Measurements from ENCODE around the gene PCGF2.

The PCGF2 gene

DNA sequence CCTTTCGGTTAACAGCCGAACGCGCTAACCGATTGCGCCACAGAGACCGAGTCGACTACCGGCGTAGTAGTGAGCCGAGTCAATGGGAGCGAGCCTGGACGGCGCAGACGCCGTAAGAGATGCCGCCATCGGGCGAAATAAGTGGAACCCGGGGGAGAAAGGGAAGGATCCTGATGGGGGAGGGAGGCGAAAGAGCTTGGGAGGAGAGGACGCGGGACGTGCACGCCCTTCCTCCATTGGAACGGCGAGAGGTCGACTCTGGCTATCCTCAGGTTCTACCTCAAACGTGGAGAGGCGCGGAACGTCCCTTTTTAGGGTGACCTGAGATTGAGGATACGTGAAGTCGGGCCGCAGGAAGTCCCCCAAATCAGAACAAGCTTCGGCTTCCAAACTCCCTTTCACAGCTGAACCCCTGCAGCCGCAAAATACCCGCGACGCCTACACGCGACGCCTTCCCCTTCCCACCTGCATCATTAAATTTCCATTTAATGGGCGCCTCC is 3.7 kb upstream of the PCGF2 start:
- DNase-seq (ENCODE audit: low spot score) = peak; percentile 86

DNA sequence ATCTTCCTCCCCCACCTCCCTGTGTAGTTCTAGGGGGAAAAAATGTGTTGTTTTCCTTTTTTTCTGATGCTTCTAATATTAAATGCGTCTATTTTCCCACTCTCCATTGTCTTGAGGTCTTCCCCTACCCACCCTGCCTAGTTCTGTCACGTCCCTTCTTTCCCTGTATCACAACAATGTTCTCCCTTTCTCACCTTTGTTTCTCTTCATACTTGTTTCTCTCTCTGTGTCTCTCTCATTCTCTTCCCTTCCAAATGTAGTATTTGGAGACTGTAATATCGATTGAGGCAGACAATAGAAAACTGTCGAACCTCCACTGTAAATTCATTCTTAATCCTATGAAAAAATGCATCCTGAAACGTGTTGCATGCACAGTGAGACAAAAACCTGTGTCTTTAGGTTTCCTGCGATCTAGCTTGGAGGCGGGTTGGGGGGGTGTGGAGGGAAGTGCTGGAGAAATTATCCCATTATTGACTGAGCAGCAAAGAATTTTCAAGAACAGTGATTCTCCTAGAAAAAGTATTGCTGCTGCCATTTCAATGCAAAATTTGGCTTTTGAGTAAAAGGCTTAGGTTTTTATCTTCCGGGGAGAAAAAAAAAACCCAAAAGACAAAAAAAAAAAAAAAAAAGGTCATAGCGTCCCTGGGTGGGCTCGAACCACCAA is 3.1 kb upstream of the PCGF2 start:
- DNase-seq (ENCODE audit: low spot score) = no peak

DNA sequence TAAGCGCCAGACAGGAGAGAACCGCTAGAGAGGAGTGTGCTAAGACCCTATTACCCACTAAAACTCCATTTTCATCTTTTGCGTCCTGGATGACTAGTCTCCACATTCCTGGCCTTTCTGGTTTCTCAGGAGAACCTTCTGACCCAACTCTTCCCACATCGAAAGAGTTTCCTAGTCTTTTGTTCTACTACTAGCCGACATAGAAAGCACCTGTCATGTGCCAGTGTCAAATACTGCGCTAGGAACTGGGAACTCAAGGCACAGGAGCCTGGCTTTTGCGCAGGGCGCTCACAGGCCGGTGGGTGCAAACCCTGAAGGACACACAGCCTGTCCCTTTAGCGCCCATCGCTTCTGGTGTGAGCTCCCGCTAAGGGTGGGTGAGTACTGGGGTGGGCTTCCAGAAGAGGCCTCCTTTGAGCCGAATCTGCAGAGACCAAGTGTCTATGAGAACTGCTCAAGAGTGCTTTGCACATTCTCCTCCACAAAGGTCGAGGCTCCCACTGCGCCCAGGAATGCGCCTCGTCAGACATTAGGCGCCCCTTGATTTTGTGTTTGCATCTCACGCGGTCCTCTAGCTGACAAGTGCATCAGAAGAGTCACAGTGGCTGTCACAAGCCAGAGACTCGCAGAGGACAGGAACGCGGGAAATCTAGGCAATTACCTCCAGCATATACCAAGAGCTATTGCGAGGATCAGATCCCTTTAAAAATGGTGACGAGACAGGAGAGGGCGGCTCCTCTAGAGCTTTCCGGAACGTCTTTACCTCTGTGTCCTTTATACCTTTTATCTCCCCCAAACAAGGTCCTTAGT is 2.4 kb upstream of the PCGF2 start:
- peak; percentile 66 for DNase-seq (ENCODE audit: low spot score)

DNA sequence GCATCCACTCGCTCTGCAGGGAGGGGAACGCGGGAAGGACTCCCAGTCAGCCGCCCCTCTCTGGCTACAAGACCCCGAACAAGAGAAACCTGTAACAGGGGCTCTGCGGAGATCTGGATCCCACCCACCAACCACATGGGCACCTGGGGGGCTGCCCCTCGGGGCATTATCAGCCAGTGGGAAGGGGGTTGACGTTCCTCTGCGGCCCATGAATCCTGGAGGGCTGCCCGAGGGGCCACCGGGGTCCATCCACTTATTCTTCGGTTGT is 1.8 kb upstream of the PCGF2 start:
- DNase-seq (ENCODE audit: low spot score) = no peak

DNA sequence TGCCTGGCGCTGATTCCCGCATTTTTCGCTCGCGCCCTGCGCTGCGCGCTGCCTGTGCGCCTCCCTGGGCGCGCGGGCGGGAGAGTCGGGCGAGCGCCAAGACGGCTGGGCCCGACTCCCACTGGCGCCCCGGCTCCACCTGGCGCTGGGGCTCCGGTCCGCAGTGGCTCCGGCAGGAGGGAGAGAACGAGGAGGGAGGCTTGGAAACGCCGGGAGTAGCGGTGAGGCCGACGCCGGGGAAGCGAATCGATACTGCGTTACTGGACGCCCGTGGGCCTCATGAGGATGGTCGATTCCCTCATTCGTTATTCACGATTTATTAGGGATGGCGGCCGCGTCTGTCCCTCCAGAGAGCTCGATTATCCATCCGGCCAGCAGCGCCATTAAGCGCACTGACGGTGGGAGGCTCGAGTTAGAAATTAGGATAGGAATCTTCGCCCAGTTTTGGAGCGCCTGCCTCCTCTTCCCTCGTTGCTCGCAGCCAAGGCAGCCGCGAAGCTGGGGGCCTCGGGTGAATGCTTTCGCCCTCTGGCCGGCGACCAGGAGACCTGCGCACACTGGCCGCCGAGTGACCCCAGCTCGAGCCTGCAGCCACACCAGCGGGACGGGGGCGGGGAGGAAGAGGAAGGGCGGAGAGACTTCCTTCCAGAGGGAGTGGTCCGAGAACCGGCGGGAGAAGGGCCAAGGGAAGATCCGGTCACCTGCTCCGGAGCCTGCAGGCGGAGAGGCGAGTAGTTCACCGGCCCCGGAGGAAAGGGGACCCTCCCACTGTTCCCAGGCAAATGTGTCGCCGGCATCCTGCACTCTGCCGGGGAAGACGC is 1.3 kb upstream of the PCGF2 start:
- DNase-seq (ENCODE audit: low spot score) = peak; percentile 88

DNA sequence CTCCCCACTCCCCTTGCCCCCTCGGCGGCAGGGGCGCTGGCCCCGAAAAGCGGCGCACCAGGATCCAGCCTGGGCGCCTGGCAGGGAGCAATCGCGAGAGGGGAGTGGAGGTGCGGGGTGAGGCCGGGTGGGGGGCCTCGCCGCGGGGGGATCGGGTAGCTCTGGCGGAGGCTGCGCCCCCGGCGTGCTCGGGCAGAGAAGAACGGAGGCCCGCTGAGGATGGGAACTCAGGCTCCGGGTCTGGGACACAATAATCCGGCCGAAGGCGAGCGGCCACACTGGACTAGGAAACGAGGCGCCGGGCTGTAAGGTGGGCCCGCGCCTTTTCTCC is 721 bp upstream of the PCGF2 start:
- DNase-seq (ENCODE audit: low spot score) = no peak

DNA sequence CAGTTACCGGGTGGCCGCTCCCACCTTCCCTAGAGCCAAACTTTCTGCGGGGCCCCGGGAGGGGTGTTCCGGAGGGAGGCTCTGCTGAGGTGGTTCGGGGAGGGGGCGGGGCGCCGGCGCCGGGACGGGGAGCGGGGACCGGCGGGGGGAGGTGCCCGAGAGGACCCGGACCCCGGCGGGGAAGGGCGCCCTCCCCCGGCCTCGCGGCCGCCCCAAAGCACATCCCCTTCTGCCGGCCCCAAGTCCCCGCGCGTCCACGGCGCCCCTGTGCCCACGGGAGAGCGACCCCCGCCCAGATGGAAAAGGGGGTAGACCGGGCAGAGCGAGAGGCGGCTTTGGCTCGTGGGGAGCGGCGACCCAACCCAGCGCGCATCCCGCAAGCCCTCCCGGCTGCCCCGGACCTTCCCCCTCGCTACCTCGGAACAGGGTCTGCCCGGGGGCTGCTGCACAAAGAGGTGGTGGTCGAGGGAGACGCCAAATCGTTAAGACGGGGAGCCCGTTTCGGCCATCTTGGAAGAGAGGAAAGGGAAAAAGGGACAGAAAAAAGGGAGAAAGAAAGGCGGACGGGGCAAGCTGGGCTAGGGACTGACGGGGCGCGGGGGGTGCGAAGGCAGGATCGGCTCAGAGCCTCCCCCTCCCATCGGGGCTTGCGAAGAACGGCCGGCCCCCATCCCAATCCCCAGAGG is 530 bp downstream of the PCGF2 start:
- DNase-seq (ENCODE audit: low spot score) = peak; percentile 50

DNA sequence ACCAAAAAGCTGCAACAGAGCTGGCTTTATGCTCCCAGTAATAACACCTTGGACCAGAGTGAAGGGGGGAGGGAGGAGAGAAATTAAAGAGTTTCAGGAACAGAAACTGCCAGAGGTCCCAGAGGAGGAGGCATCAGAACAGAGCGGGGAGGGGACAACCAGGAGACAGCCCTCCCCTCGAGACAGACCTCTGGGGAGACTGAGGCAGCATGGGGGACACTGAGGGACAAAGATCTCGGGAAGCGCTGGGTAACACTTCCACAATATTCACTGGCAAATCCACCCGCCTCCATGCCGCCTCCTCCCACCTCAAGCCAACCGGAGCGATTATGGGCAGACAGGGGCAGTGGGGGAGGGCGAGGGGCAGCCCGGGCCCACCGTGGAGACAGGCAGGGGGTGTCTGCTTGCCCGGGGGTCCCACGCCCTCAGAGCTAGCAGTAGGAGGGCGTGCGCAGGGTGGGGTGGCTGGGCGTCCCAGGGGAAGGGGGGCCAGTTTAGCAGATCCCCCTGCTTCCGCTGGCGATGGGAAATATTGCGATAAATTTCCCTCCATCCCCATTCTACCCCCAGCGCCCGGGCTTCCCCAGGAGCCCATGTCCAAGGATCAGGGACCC is 1.2 kb downstream of the PCGF2 start:
- no peak for DNase-seq (ENCODE audit: low spot score)

DNA sequence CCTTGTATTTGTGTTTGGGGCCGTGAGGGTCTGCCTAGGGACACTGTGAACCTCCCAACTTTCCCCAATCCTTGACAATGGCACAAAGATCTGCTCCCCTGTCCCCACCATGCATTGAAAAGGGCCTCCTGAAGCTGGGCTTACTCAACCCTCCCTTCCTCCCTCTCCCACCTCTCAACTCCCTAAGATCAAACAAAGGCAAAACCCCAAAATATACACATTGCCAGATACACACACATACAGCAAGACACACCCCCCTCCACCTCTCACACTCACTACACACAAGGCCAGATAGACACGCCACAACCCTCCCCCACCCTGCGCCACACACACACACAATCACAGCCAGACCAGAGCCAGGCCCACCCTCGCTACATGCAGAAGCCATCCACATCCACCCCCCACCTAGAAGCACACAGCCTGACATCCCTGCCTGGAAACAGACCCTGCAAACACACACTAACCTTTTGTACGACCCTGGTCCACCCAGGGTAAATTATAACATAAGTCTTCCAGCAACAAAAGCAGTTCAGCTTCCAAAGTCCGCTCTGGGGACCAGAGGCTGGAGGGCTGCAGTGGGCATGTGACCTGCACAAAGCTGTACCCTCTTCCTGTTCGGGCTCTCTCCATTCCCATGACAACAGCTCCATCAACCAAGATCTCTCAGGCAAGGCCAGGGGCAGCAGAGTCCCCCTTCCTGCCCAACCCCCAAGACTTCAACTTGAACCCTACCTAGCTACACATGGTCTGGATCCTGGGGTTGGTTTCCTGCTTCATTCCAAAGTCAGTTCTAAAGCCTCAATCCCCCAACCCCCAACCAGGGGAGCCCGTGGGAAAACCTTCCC is 1.9 kb downstream of the PCGF2 start:
- no peak for DNase-seq (ENCODE audit: low spot score)

DNA sequence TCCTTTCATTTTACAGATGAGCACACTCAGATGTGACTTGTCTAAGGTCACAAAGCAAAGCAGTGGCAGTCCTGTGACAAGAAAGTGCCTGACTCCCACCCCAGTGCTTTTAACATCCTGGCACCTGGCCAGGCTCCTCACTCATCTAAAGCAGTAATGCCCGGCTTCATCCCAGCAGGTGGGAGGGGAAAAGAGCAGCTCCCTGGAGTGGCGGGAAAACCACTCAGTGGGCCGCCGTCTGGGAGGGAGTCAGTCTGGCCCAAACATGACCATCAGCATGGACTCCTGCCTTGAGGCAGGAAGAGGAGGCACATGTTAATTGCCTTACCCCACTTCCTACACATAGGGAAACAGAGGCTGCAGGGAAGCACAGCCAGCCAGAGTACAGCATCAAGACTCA is 2.6 kb downstream of the PCGF2 start:
- no peak for DNase-seq (ENCODE audit: low spot score)

DNA sequence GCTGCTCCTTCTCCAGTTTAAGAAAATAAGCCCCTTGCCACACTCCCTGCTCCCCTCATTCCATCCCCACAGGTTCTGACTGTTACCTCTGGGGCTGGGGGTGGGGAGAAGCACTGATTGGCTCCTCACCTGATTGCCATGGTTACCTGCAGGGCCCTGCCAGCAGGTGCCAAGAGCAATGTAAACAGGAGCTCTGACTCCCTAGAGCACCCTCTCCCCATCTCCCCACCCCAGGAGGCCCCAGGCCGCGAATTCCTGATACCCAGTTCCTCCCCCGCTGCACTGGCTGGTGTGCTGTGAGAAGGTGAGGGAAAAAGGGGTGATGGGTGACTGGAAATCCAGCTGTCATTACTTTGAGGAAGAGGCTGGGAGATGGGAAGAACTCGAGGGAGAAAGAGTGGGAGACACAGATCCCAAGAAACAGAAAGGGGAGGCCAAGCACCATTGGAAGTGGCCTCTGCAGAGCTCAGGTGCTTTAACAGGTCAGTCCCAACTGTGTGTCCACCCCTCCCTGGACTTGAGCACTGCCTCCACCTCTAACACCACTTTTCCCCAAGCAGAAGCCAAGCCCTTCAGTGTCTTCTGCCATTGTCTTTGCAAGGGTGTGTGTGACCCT is 4.5 kb downstream of the PCGF2 start:
- no peak for DNase-seq (ENCODE audit: low spot score)

DNA sequence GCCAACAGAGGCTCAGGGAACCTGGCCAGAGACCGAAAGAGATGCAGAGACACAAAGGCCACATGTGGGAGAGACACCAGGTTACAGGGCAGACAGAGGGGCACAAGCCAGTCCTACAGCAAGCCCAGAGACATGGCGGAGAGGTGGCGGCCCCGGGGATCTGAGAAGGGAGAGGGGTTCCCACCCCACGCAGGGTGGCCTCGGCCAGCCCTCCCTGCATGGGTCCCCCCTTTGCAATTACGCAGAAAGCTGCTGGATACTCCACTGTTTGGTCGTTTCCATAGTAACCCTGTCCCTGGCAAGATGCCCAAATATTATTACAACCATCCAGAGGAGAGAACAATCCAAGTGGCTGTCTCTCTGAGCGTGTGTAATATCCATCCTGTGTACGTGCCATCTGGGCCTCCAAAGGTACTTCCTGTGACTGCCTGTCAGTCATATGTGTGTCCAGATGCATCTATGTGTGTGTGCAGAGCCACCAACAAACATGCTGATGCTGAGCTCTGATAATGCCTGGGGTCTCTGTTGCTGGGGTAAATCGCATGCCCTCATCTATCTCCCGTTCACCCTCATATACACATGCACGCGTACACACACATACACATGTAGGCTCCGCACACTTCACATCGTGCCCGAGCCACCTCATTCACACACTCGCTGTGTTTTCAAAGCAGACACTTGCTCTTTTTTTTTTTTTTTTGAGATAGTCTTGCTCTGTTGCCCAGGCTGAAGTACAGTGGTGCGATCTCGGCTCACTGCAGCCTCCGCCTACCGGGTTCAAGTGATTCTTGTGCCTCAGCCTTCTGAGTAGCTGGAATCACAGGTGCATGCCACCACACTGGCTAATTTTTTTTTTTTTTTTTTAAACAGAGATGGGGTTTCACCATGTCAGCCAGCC is 5.5 kb downstream of the PCGF2 start:
- DNase-seq (ENCODE audit: low spot score) = peak; percentile 64

DNA sequence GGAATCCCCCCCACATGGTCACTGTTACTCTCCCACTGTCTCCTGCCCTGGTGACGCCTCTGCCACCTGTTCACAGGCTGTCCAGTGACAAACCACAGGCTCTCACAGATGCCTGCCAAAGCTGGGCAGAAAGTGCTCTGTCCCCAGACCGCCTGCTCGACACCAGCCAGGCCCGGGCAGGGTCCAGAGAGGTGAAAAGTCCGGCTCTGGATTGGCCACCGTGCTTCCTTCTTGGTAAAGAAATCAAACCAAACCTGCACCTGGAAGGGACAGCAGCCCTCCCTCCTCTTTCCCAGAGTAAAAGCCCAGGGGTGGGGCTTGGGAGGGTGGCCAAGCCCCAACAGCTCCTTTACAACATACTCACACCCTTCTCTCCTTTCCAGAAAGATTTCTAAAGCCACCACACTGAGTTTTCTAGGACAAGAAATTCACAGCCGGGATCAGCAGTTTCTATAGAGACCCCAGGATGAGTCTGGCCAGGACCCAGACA is 6.2 kb downstream of the PCGF2 start:
- DNase-seq (ENCODE audit: low spot score) = no peak

DNA sequence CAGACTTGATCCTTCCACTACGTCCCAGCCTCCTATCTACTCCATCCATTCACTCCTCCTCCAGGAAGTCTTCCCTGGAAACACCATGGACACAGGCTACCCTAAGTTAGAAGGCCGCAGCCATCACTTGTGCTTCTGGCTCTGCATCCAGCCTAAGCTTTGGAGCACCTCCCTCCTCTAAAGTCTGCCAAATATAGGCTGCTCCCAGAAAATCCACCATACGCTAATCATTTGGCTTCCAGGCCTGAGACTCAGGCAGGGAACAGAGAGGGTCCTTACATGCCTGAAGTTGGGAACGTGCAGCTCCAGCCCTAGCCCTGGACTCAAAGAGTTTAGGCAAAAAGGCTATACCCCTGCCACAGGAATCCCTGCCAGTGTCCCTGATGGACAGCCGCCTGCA is 6.7 kb downstream of the PCGF2 start:
- DNase-seq (ENCODE audit: low spot score) = no peak

DNA sequence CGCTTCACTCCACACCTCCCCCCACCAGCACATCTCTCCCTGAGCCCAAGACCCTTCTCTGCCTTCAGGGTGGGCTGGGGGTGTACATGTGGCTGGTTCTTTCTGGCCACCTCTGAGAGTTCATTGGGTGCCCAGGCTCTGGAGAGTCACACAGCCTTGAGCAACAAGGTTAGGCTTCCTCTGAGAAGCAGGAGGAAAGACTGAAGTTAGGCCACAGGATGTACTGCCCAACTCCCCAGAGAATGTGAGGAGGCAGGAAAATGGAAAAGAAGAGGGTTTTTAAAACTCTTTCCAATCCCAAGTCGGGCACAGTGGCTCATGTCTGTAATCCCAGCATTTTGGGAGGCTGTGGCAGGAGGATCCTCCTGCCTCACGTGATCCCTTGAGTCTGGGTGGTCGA is 7.3 kb downstream of the PCGF2 start:
- no peak for DNase-seq (ENCODE audit: low spot score)

DNA sequence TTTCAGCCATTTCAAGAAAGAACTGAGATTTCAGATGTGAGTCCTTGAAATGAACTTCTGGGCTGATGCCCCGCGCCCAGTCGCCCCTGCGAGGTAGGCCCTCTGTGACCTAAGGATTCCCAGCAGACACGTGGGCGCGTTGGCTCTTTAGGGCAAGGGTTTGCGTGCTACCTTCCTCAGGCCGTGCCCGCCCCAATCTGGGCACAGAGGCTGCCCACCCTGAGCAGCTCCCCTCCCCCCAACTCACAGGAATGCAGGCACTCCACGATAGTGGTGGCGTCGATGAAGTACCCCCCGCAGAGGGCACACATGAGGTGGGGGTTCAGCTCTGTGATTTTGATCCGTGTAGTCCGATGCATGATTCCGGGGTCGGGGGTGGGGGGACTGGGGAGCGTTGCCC is 8.1 kb downstream of the PCGF2 start:
- no peak for DNase-seq (ENCODE audit: low spot score)

DNA sequence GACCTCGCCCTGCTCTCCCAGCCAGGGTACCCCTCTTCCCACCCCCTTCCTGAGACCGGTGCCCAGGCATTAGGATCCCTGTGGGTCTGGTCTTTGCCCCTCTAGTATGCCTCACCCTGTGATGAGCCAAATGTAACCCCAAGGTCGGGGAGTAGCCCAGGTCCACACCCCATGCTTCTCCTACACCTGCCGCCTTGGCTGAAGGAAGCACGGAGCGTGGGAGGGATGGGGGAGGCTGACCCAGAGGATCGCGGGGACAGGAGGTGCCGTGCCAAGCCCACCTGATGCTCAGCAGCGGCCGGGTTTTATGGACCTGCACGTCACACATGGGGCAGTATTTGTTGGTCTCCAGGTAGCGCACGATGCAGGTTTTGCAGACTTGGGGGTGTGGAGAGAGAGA is 8.8 kb downstream of the PCGF2 start:
- no peak for DNase-seq (ENCODE audit: low spot score)

DNA sequence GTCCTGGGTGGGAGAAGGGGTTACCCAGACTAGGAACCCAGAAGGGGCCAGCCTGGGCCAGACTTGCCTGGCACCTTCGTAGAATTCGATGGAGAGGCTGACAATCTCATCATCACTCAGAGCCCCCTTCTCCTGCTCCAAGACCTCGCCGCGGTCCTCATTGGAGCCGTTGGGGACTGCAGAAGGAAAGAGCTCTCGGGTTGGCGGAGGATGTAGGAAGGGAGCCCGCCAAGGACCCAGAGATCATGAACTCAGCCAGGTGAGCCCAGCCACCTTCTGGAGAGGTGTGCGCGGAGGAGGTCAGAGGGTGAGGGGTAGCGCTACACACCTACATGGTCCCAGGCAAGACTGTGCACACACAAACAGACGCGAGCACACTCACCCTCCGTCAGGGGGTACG is 9.4 kb downstream of the PCGF2 start:
- no peak for DNase-seq (ENCODE audit: low spot score)

DNA sequence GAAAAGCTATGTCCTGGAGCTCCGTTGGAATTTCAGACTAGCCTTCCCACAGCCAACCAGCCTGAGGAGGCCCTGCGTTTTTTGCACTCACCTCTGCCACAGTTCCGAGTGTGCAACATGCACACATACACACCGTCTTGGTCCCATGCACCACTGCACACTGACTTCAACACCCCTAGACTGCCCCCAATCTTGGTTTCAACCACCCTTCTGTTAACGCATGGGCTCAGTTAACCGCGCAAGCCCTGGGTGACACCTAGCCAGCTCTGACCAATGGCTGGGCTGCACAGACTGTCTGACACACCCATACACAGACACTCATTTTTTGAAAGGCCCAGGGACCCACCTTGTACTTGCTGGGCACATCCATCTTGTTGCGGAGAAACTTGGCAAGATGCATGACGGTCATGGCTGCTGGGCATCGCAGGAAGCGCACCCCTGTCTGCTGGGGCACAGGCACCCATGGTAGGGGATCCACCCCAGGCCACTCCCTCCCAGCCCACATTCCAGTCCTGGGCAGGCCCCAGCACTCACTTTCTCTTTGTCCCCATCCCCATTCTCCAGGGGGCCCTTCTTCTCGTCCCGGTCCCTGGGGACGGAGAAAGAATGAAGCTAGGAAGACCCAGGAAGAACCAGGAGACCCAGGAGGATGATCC is 10.0 kb downstream of the PCGF2 start:
- DNase-seq (ENCODE audit: low spot score) = no peak

All from SK-N-DZ (cell line).